HG02884 (cell line): Measurements from ENCODE around the gene SIPA1.
A peak's percentile ranks its signal among the peaks of the same experiment; 100 is the strongest.
"Not testable (repeated sequence)": the region's sequence is repeated elsewhere in the genome, so short reads cannot be mapped to it uniquely, and the experiment has no call there.

Experiments used
- ATAC-seq: cut with Tn5 transposase; IDR thresholded peaks from one replicate; pipeline ENCODE4 v1.9.1; 2021; ENCODE audit warnings: mild to moderate bottlenecking, moderate library complexity; ENCODE audit not compliant: unreplicated experiment

The SIPA1 gene

GRCh38 chr11:65657426-65657825 is 19.5 kb downstream of the SIPA1 start:
- ATAC-seq = no peak

GRCh38 chr11:65658174-65659021 is 20.5 kb downstream of the SIPA1 start:
- no peak for ATAC-seq

GRCh38 chr11:65660038-65660437 is 22.1 kb downstream of the SIPA1 start:
- ATAC-seq = no peak

GRCh38 chr11:65660908-65661307 is 23.0 kb downstream of the SIPA1 start:
- ATAC-seq = not testable (repeated sequence)

GRCh38 chr11:65661599-65662246 is 23.8 kb downstream of the SIPA1 start:
- no peak for ATAC-seq

GRCh38 chr11:65662247-65662798 is 24.4 kb downstream of the SIPA1 start:
- peak; percentile 10 for ATAC-seq

GRCh38 chr11:65662799-65663638 is 25.1 kb downstream of the SIPA1 start, which contains the start of gene RELA:
Gene RELA (minus strand): TSS chr11:65662916. CDS start chr11:65662832, 84 bp downstream.
- peak; percentile 68 for ATAC-seq

- no peak for ATAC-seq
These were observed 25.8 kb downstream of the SIPA1 start for GRCh38 chr11:65663639-65664200.

GRCh38 chr11:65672180-65672860 is 34.4 kb downstream of the SIPA1 start:
- ATAC-seq = no peak

- no peak for ATAC-seq
These were observed 35.1 kb downstream of the SIPA1 start for GRCh38 chr11:65672982-65673381.

GRCh38 chr11:65680192-65680743 is 42.4 kb downstream of the SIPA1 start:
- no peak for ATAC-seq

GRCh38 chr11:65683480-65683879 is 45.6 kb downstream of the SIPA1 start:
- not testable (repeated sequence) for ATAC-seq

- ATAC-seq = no peak
These were observed 48.1 kb downstream of the SIPA1 start for GRCh38 chr11:65685981-65686380.

GRCh38 chr11:65691847-65692246 is 53.9 kb downstream of the SIPA1 start:
- not testable (repeated sequence) for ATAC-seq

- ATAC-seq = no peak
These were observed 54.5 kb downstream of the SIPA1 start for GRCh38 chr11:65692367-65692766.

- ATAC-seq = no peak
These were observed 57.7 kb downstream of the SIPA1 start for GRCh38 chr11:65695459-65696241.

- ATAC-seq = no peak
These were observed 59.1 kb downstream of the SIPA1 start for GRCh38 chr11:65696802-65697552.

- no peak for ATAC-seq
These were observed 60.3 kb downstream of the SIPA1 start for GRCh38 chr11:65698205-65698604.
